Activated T-helper 17 cell treated with anti-CD3 and anti-CD28 coated beads, Interleukin-2, amount 50 U/mL, for 72 hours (primary cell): ENCODE results near the gene KRTAP1-5. TPM values are rescaled to one million over a fixed set of nuclear protein-coding genes. Genes with fewer than 3 reads are reported as not detected.
"Not testable (repeated sequence)": the region's sequence is repeated elsewhere in the genome, so short reads cannot be mapped to it uniquely, and the experiment has no call there.

Experiments used
- ATAC-seq: fragments of 150-1000 bp; cut with Tn5 transposase; replicated peaks from 2 replicates; pipeline ENCODE4 v1.10.0; 2021; ENCODE audit warnings: mild to moderate bottlenecking, moderate library complexity
- H3K27ac Mint-ChIP-seq: one replicate; pipeline ENCODE4 v1.8.0; 2022; ENCODE audit warnings: mixed read lengths
- H3K27me3 Mint-ChIP-seq: one replicate; pipeline ENCODE4 v1.8.0; 2022; ENCODE audit warnings: mixed read lengths
- H3K36me3 Mint-ChIP-seq: one replicate; pipeline ENCODE4 v1.8.0; 2022; ENCODE audit warnings: low read depth, mild to moderate bottlenecking, mixed read lengths
- H3K4me1 Mint-ChIP-seq: one replicate; pipeline ENCODE4 v1.8.0; 2022; ENCODE audit warnings: mixed read lengths
- H3K4me3 Mint-ChIP-seq: one replicate; pipeline ENCODE4 v1.8.0; 2022; ENCODE audit warnings: mild to moderate bottlenecking, mixed read lengths
- H3K9me3 Mint-ChIP-seq: one replicate; pipeline ENCODE4 v1.8.0; 2022; ENCODE audit warnings: mixed read lengths
- total RNA-seq, 2 donors: library from RNA; stranded (reverse); gene quantifications; one replicate each; pipeline ENCODE4 v1.2.3, GENCODE V29; 2022

KRTAP1-5 gene
- total RNA-seq, 2 donors from 2014 or later: not detected

- ATAC-seq: no peak
- Mint-ChIP-seq H3K36me3 (no peaks in the 10 kb centered on the region), H3K27me3 (peaks cover 43% of the 10 kb centered on the region), H3K9me3 (no peaks in the 10 kb centered on the region), H3K4me3 (no peak overlapping the region), H3K27ac (no peak overlapping the region), H3K4me1 (no peaks in the 10 kb centered on the region)
Observed at GRCh38 chr17:41058741-41059140, 31.7 kb upstream of the KRTAP1-5 start.

DNA sequence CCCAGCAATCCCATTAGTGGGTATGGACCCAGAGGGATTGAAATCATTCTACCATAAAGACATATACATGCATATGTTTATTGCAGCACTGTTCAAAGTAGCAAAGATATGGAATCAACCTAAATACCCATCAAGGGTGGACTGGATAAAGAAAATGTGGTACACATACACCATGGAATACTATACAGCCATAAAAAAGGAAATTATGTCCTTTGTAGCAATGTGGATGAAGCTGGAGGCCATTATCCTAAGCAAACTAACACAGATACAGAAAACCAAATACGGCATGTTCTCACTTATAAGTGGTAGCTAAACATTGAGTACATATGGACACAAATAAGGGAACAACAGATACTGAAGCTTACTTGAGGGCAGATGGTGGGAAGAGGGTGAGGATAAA lies 30.5 kb upstream of the KRTAP1-5 start:
- H3K4me1 Mint-ChIP-seq: no peaks in the 10 kb centered on the region
- H3K4me3 Mint-ChIP-seq: no peak overlapping the region
- no peaks in the 10 kb centered on the region for H3K9me3 Mint-ChIP-seq

GRCh38 chr17:41055130-41055529 lies 28.1 kb upstream of the KRTAP1-5 start, which contains the start of gene KRTAP2-2:
TSS of gene KRTAP2-2 (minus strand) at chr17:41055230. CDS start at chr17:41055211, 19 bp downstream.
- H3K4me1 Mint-ChIP-seq, H3K27ac Mint-ChIP-seq, H3K9me3 Mint-ChIP-seq, ATAC-seq, H3K4me3 Mint-ChIP-seq, H3K36me3 Mint-ChIP-seq: not testable (repeated sequence)
- peaks cover 28% of the 10 kb centered on the region for H3K27me3 Mint-ChIP-seq

More for the DNA sequence above, 30.5 kb upstream of the KRTAP1-5 start:
- no peak for ATAC-seq
- no peak overlapping the region for H3K27ac Mint-ChIP-seq
- peaks cover 40% of the 10 kb centered on the region for H3K27me3 Mint-ChIP-seq
- no peaks in the 10 kb centered on the region for H3K36me3 Mint-ChIP-seq

GRCh38 chr17:41054556-41054955 lies 27.5 kb upstream of the KRTAP1-5 start:
- not testable (repeated sequence) for ATAC-seq, H3K9me3 Mint-ChIP-seq, H3K27ac Mint-ChIP-seq, H3K4me1 Mint-ChIP-seq, H3K4me3 Mint-ChIP-seq, H3K36me3 Mint-ChIP-seq
- peaks cover 29% of the 10 kb centered on the region for H3K27me3 Mint-ChIP-seq

- Mint-ChIP-seq H3K4me3 (no peak overlapping the region), H3K27ac (no peak overlapping the region), H3K4me1 (no peaks in the 10 kb centered on the region), H3K27me3 (peaks cover 26% of the 10 kb centered on the region), H3K36me3 (no peaks in the 10 kb centered on the region), H3K9me3 (no peaks in the 10 kb centered on the region)
- ATAC-seq: no peak
Observed at GRCh38 chr17:41054025-41054424, 27.0 kb upstream of the KRTAP1-5 start.

GRCh38 chr17:41052566-41052965 lies 25.6 kb upstream of the KRTAP1-5 start:
- Mint-ChIP-seq H3K36me3 (no peaks in the 10 kb centered on the region), H3K27ac (no peak overlapping the region), H3K4me1 (no peaks in the 10 kb centered on the region), H3K27me3 (peaks cover 19% of the 10 kb centered on the region), H3K4me3 (no peak overlapping the region), H3K9me3 (no peaks in the 10 kb centered on the region)
- no peak for ATAC-seq

- no peak for ATAC-seq
- H3K4me3 Mint-ChIP-seq: no peak overlapping the region
- H3K36me3 Mint-ChIP-seq: no peaks in the 10 kb centered on the region
- peaks cover 25% of the 10 kb centered on the region for H3K27me3 Mint-ChIP-seq
- no peaks in the 10 kb centered on the region for H3K9me3 Mint-ChIP-seq
- H3K27ac Mint-ChIP-seq: no peak overlapping the region
- no peaks in the 10 kb centered on the region for H3K4me1 Mint-ChIP-seq
Observed at GRCh38 chr17:41049110-41049509, 22.1 kb upstream of the KRTAP1-5 start.

DNA sequence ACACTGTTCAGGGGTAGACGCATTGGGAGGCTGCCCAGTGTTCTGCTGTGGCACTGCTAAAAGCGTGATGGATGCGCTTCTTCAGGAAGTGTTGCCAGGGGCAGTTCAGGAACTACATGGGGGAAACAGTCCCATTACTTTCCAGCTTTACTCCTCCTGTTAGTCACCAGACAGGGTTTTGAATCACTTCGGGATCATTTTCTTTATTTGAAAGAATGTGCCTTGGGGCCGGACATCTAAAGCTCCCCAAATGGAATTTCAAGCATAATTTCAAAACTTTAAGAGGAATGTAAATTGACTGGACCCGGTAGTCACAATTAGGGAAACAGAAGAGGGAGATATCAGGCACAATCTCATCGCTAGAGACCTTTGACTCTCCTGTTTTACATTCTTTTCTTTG lies 21.4 kb upstream of the KRTAP1-5 start:
- H3K9me3 Mint-ChIP-seq: peaks cover 2% of the 10 kb centered on the region
- peaks cover 25% of the 10 kb centered on the region for H3K27me3 Mint-ChIP-seq
- no peak overlapping the region for H3K27ac Mint-ChIP-seq
- no peaks in the 10 kb centered on the region for H3K36me3 Mint-ChIP-seq
- no peak for ATAC-seq
- no peak overlapping the region for H3K4me3 Mint-ChIP-seq
- H3K4me1 Mint-ChIP-seq: no peaks in the 10 kb centered on the region

DNA sequence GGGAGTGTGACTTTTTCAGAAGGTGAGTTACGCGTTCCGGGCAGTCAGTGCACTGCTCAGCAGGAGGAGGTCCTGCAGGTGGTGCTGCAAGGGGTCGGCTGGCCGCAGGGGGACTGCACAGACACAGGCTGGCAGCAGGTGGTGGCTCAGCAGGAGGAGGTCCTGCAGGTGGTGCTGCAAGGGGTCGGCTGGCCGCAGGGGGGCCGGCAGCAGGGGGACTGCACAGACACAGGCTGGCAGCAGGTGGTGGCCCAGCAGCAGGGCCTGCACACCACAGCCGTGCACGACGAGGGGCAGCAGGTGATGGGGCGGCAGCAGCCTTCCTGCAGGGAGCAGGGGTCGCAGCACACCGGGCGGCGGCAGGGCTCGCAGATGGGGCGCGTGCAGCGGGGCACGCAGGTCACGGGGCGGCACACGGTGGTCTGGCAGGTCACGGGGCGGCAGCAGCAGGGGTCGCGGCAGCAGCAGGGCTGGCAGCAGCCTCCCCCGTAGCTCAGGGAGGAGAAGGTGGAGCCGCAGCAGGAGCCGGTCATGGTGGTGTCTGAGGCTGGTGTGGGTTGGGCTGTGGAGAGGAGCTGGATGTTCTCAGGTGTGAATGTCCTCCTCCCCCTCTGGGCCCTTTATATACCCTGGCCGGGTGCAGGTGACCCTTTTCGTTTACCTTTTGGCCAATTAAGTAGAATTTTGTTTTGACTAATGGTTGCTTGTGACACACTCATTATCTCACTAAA lies 19.9 kb upstream of the KRTAP1-5 start, which contains the start of gene KRTAP2-1:
TSS of gene KRTAP2-1 (minus strand) at position 582 of the 731 bp plus-strand sequence. CDS start at position 533, 49 bp downstream.
- not testable (repeated sequence) for H3K4me3 Mint-ChIP-seq, ATAC-seq, H3K27ac Mint-ChIP-seq, H3K36me3 Mint-ChIP-seq, H3K9me3 Mint-ChIP-seq, H3K4me1 Mint-ChIP-seq
- H3K27me3 Mint-ChIP-seq: peaks cover 25% of the 10 kb centered on the region

DNA sequence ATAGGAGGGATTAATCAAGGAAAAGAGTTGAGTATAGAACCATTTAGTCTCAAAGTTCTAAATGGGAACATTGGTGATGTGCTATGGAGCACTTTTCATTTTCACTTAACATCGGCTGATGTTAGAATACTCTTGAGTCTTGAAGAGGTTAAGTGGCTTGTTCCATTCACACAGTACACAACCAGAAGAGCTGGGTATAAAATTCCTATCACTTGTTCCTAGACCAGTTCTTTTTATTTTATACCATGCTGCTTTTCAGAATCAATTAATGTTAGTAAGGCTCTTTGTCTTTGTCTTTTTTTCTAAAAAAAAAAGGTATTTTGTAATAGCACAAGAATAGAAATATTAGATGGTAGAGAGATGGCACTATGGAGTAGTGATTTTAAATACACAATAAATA lies 15.9 kb upstream of the KRTAP1-5 start:
- H3K4me3 Mint-ChIP-seq: no peak overlapping the region
- H3K27me3 Mint-ChIP-seq: peaks cover 14% of the 10 kb centered on the region
- peaks cover 4% of the 10 kb centered on the region for H3K9me3 Mint-ChIP-seq
- H3K27ac Mint-ChIP-seq: no peak overlapping the region
- no peak for ATAC-seq
- H3K4me1 Mint-ChIP-seq: no peaks in the 10 kb centered on the region
- no peaks in the 10 kb centered on the region for H3K36me3 Mint-ChIP-seq

- not testable (repeated sequence) for H3K4me3 Mint-ChIP-seq, H3K36me3 Mint-ChIP-seq, H3K27ac Mint-ChIP-seq, ATAC-seq, H3K9me3 Mint-ChIP-seq, H3K4me1 Mint-ChIP-seq
- H3K27me3 Mint-ChIP-seq: peaks cover 16% of the 10 kb centered on the region
Observed at GRCh38 chr17:41040783-41041571, 14.0 kb upstream of the KRTAP1-5 start, which contains the start of gene KRTAP1-1. TSS of gene KRTAP1-1 (minus strand) at chr17:41041450. CDS start at chr17:41041397, 53 bp downstream.

GRCh38 chr17:41037853-41038350 lies 10.9 kb upstream of the KRTAP1-5 start:
- no peaks in the 10 kb centered on the region for H3K4me1 Mint-ChIP-seq
- no peaks in the 10 kb centered on the region for H3K36me3 Mint-ChIP-seq
- peaks cover 9% of the 10 kb centered on the region for H3K27me3 Mint-ChIP-seq
- H3K9me3 Mint-ChIP-seq: no peaks in the 10 kb centered on the region
- H3K27ac Mint-ChIP-seq: no peak overlapping the region
- H3K4me3 Mint-ChIP-seq: no peak overlapping the region
- ATAC-seq: no peak

GRCh38 chr17:41034346-41034935 lies 7.4 kb upstream of the KRTAP1-5 start, which contains the start of gene KRTAP1-3:
TSS of gene KRTAP1-3 (minus strand) at chr17:41034874. CDS start at chr17:41034821, 53 bp downstream.
- not testable (repeated sequence) for H3K4me3 Mint-ChIP-seq, H3K27ac Mint-ChIP-seq, H3K36me3 Mint-ChIP-seq, H3K9me3 Mint-ChIP-seq, ATAC-seq, H3K4me1 Mint-ChIP-seq
- peaks cover 23% of the 10 kb centered on the region for H3K27me3 Mint-ChIP-seq

DNA sequence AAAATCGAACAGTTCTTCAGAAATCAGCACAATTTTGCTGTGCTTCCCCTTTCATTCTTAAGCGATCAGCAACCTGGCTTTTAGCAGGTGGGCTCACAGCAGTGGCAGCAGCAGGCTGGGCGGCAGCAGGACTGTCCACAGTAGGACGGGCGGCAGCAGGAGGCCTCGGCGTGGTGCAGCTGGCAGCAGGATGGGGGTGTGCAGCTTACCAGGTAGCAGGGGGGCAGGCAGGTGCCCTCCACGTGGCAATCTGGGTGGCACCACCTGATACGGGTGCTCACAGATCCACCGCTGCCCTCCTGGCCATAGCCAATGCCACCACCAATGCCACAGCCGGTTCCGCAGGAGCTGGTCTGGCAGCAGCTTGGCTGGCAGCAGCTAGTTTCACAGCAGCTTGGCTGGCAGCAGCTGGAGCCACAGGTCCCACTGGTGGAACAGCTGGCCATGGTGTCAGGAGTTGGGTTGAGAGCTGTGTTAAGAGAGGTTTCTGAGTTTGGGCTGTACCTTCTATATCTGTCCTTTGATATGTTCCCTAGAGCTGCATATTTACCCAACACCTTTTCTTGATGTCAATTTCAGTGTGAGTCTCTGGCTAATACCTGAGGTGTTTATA lies 2.7 kb upstream of the KRTAP1-5 start, which contains the start of gene KRTAP1-4:
TSS of gene KRTAP1-4 (minus strand) at position 563 of the 613 bp plus-strand sequence. CDS start at position 446, 117 bp downstream.
- Mint-ChIP-seq H3K36me3 (no peaks in the 10 kb centered on the region), H3K9me3 (no peaks in the 10 kb centered on the region), H3K4me1 (no peaks in the 10 kb centered on the region), H3K4me3 (no peak within 1 kb of the TSS), H3K27me3 (peaks cover 29% of the 10 kb centered on the region), H3K27ac (no peak within 1 kb of the TSS)
- ATAC-seq: no peak
